22Rv1 (cell line): Measurements from ENCODE around the gene TNNT3.

Experiments
- CTCF ChIP-seq: fragments of 450-650 bp; IDR thresholded peaks from 2 replicates; pipeline ENCODE4 v1.5.1; 2017; ENCODE audit warnings: mild to moderate bottlenecking
- ZFX ChIP-seq: fragments of 450-650 bp; IDR thresholded peaks from 2 replicates; pipeline ENCODE4 v1.6.1; 2017; ENCODE audit warnings: antibody characterized with exemption, borderline replicate concordance

- no peak for TF ChIP-seq CTCF
- TF ChIP-seq ZFX: no peak
Observed at GRCh38 chr11:1906181-1906580, 13.3 kb upstream of the TNNT3 start.
